GM19372 (cell line): ENCODE measurements around the gene NPNT.

Experiments used
- ATAC-seq: cut with Tn5 transposase; IDR thresholded peaks from one replicate; pipeline ENCODE4 v1.9.1; 2021; ENCODE audit warnings: mild to moderate bottlenecking, low read depth, moderate library complexity; ENCODE audit not compliant: unreplicated experiment

Gene NPNT

DNA sequence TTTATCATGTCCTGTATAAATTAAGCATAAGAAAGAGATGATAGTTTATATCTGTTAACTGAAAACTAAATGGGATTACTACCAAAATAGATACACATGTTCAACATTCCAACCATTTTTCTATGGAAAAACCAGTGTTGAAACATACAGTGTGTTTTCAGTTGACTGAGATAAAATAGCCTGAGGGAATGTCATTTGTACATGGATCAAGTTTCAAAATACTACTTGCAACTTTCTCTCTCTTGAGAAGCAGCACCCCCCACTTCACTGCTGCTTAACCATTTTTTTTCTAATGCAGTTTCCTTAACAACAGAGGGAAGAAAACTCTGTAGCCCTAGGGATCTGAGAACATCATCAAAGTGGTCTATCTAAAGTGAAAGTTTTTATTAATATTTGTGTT lies 70.8 kb downstream of the NPNT start:
- ATAC-seq, result no peak

GRCh38 chr4:105967058-105967658 lies 71.9 kb downstream of the NPNT start:
- no peak for ATAC-seq

GRCh38 chr4:105969575-105969974 lies 74.3 kb downstream of the NPNT start:
- no peak for ATAC-seq

GRCh38 chr4:105970371-105970770 lies 75.1 kb downstream of the NPNT start:
- no peak for ATAC-seq

- no peak for ATAC-seq
Observed at GRCh38 chr4:105971036-105971435, 75.8 kb downstream of the NPNT start.

DNA sequence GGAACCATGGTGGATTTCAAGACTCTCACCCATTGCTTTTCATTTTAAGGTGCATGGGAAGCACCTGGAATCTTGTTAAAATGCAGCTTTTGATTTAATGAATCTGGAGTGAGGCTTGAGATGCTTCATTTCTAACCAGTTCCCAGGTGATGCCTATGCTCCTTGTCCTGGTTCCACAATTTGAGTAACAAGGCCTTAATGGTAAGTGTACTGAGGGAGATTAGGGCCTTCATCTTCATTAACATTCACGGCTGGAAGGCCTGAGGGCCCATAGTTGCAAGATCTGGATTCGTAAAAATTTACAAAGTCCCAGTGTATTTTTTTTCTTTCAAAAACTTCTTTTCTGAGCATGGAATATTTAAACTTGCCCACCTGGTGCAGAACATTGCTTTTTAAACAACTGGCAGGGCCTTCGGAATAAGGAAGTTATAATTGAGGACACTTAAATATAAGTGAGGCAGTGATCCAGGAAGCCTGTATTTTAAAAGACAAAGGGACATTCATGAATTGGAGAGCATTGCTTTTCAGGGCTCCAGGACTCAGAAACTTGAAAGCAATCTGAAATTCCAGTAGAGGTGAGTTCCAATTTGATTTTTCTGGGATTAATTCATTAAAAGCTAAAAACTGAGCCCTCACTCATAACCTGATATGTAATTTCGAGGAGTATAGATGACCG lies 77.8 kb downstream of the NPNT start:
- ATAC-seq, result no peak

DNA sequence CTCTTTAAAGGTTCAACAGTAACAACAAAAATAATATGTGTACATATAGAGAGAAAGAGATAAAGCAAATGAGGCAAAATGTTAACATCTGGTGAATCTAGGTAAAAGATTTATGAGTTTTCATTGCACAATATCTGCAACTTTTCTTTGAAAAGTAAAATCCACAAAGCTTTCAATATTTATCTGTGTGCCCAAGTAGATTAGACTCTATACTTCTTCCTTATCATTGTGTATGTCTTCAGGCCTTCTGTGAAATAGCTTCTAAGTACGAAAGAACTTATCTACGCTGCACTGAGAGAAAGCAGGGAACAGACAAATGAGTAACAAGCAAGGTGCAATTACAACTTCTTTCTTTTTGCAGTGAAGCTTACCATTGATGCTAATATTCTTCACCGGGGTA lies 81.6 kb downstream of the NPNT start:
- no peak for ATAC-seq

GRCh38 chr4:105978684-105979296 lies 83.5 kb downstream of the NPNT start:
- no peak for ATAC-seq

- no peak for ATAC-seq
Observed at GRCh38 chr4:105979506-105979905, 84.2 kb downstream of the NPNT start.

DNA sequence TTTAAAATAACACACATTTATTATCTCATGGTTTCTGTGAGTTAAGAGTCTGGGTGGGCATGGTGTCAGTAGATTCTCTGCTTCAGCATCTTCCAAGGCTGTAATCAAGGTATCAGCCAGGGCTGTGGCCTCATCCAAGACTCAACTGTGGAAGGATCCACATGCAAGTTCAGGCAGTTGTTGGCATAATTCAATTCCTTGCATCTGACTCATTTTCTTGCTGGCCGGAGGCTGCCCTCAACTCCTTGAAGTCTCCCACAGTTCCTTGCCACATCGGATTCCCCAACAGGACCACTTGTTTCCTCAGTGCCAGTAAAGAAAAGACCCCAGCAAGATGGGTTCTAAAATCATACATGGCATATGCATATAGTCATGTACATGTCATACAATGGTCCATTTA lies 93.4 kb downstream of the NPNT start:
- ATAC-seq, result no peak

GRCh38 chr4:105989485-105990242 lies 94.4 kb downstream of the NPNT start:
- no peak for ATAC-seq

GRCh38 chr4:105990933-105991332 lies 95.7 kb downstream of the NPNT start:
- no peak for ATAC-seq

DNA sequence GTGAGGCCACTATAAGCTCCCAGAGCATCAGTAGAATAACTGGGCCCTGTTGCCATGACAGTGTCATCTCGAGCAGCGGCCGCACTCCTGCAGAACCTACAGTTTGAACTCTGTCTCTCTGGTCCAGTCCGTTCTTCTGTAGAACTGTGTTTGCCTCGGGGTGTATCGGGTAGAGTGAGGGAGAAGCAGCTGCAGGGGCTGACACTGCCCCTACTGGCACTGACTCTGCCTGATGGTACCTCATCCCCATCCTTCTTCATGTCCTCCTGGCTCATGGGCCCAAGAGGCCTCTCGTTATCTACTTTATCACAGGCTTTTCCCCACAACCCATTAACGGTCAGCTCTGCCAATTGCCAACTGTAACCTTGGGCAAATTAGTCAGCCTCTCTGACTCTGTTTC lies 96.5 kb downstream of the NPNT start:
- ATAC-seq, result no peak

- ATAC-seq, result no peak
Observed at GRCh38 chr4:105992641-105993305, 97.5 kb downstream of the NPNT start.

DNA sequence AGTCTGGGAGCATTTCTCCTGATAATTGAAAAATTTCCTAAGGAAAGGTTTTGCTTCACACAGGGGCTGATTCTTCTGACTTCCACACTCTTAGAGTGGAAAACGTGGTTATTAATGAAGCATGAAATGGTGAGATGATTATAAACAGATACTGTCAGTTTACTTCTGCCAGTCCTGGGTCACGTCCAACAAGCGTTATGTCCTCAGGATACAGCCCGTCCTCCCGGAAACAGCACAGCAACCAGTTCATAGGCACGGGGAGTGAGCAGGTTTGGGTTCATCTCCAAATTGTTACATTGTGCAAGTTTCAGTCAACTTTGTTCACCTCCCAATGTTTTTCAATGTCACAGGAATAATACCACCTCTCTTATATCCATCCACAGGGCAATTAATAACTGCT lies 98.8 kb downstream of the NPNT start:
- ATAC-seq, result no peak

DNA sequence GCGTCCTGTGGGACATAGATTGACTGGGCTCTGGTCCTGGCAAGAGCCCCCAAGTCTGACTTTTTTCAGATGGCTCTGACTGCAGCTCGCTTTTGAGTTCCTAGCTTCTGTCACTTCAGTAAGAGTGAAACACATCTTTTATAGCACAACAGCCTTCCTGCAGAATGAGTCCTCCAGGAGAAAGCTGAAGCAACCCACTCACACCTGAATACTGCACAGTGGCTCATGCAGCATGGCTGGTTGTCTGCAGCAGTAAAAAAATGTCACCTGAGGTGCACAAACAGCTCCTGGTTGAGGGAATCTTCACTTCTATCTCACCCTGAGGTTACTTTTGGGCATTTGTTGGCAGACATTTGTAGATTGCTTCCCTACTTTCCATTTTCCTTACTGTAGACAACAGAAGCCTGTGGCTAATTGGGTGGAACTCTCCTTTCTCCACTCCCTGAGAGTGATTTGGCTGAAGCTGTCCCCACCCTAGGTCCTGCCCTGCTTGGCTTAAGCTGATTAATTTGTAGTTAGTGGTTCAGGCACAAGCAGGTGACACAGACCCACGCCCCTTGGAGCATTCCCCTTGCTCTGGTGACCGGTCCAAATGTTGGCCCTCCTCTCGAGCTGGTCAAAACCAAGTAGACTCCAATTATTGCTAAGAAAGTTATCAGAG lies 99.7 kb downstream of the NPNT start:
- no peak for ATAC-seq

DNA sequence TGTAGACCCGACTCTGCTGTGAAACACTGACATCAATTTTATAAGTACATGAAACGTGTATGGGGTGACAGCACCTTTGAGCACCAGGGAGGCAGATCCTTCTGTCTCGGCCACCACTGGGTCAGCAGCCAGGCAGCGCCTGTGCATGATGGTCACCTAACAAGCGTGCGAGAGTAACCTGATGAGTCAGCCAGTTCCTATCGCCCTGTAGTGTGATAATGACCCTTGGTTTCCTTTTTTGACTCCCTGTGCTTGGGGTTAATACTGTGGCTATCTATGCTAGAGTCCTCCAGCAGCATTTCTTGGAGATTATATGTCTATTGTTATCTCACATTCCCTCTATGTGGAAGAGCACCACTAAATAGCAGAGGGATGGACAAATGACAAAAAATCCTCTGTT lies 101.6 kb downstream of the NPNT start:
- ATAC-seq, result no peak

GRCh38 chr4:105998171-105999063 lies 103.1 kb downstream of the NPNT start:
- ATAC-seq, result no peak

DNA sequence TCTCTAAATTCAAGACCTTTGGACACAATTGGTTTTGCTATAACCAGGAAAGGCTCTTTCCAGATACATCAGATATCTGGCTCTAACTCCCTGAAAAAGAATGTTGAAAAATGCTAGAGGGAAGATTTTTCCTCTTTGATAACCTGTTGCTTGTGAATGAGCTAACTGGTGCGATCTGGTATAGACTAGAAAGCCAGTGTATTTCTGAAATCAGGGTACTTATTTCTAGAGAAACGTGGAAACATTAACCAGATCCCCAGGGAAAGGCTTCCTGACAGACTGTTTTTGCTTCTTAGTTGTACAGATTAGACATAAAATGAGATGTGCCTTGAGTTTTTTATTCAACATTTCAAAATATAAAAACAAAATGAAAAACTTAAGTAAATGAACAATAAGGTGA lies 107.7 kb downstream of the NPNT start:
- ATAC-seq, result no peak
